G401 (cell line): ENCODE measurements around the gene VPREB3. TPM values are rescaled to one million over a fixed set of nuclear protein-coding genes. Genes with fewer than 3 reads are reported as not detected.

Experiments
- DNase-seq: peaks from one replicate; pipeline ENCODE4 v3.0.0-alpha.2; 2015; ENCODE audit warnings: low spot score
- in situ Hi-C: cut with HindIII; loops from 2 replicates; pipeline ENCODE4 v1.10.0; 2016; ENCODE audit warnings: low sequenced_read_pairs, mixed read lengths
- total RNA-seq: library from RNA; depleted of rRNA; stranded (reverse); fragments of >200 nt; shearing (Covaris generic); gene quantifications from 2 replicates; pipeline ENCODE4 v1.2.3, GENCODE V29; 2014; rRNA removed

VPREB3 gene
- total RNA-seq, 1 experiment from 2014 or later: not detected

DNA sequence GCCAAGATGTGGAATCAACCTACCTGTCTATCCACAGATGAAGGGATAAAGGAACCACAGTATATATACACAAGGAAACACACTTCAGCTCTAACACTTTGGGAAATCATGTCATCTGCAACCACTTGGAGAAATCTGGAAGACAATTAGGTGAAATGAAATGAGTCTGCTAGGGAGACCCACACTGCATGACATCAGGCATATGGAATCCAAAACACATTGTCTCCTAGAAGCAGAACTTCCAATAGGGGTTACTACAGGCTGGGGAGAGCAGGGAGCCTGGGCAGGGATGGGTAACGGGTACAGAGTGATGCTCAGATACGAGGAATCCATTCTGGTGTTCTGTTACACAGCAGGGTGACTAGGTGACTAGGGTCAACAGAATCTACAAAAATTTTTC is 45.1 kb downstream of the VPREB3 start:
- in situ Hi-C loops: no loop called here
- DNase-seq: no peak

GRCh38 chr22:23708270-23708669 is 46.0 kb downstream of the VPREB3 start:
- in situ Hi-C loops: no loop called here
- DNase-seq: no peak

- in situ Hi-C loops: no loop called here
- no peak for DNase-seq
These were observed 48.9 kb downstream of the VPREB3 start for GRCh38 chr22:23705358-23705757.

DNA sequence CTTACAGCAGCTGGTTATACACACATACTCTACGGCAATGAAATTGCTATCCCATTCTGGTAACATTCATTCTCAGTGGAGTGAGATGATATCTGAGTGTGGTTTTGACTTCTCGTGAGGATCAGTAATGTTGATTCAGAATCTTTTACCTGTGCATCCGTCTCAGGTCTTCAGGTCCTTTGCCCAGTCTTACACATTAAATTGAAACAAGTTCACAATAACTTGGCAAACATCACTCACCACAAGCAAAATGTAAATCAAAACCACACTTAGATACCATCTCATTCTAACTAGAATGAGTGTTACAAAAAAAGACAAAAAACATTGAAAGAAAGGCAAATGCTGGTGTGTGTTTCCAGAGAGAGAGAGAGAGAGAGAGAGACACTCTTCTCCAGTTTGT is 49.4 kb downstream of the VPREB3 start:
- in situ Hi-C loops: no loop called here
- DNase-seq: no peak

- in situ Hi-C loops: no loop called here
These were observed 50.2 kb downstream of the VPREB3 start for GRCh38 chr22:23704062-23704461.

More at GRCh38 chr22:23704062-23704461, 50.2 kb downstream of the VPREB3 start:
- DNase-seq: no peak

Other genes with a start within 250 kb of the VPREB3 start
- not detected in 2 replicates for gene IGLL1, start 174.1 kb downstream of the VPREB3 start, total RNA-seq
- gene DRICH1, start 122.1 kb downstream of the VPREB3 start, total RNA-seq: not detected in 2 replicates
- not detected in 2 replicates for gene RGL4, start 63.4 kb downstream of the VPREB3 start, total RNA-seq
- gene ZNF70, start 3.3 kb downstream of the VPREB3 start, total RNA-seq: not detected in 2 replicates
- gene C22orf15, start 8.6 kb upstream of the VPREB3 start, total RNA-seq: not detected in 2 replicates
- not detected in 2 replicates for gene CHCHD10, start 13.5 kb upstream of the VPREB3 start, total RNA-seq
- gene MMP11, start 18.4 kb upstream of the VPREB3 start, total RNA-seq: not detected in 2 replicates
- not detected in 2 replicates for gene SMARCB1, start 32.5 kb upstream of the VPREB3 start, total RNA-seq
- gene DERL3, start 84.6 kb upstream of the VPREB3 start, total RNA-seq: not detected in 2 replicates
- gene SLC2A11, start 103.5 kb upstream of the VPREB3 start, total RNA-seq: not detected in 2 replicates
- not detected in 2 replicates for gene MIF, start 140.0 kb upstream of the VPREB3 start, total RNA-seq
- not detected in 2 replicates for gene GSTT2B, start 206.8 kb upstream of the VPREB3 start, total RNA-seq
- not detected in 2 replicates for gene DDTL, start 212.5 kb upstream of the VPREB3 start, total RNA-seq
- not detected in 2 replicates for gene DDT, start 220.0 kb upstream of the VPREB3 start, total RNA-seq
- gene GSTT2, start 225.7 kb upstream of the VPREB3 start, total RNA-seq: not detected in 2 replicates